Esophagus squamous epithelium (tissue), 4 donors: ENCODE measurements around the gene SHC1.

ENCODE experiments used
- CTCF ChIP-seq, 6 experiments: fragments of 450-650 bp in 4 of 6; fragments of 200-600 bp in 2 of 6; sonication (generic) in 2 of 6; IDR thresholded peaks; one replicate each; pipeline ENCODE4 v1.5.1; 2016 to 2019; ENCODE audit warnings: antibody characterized with exemption in 6 of 6, mild to moderate bottlenecking in 4 of 6, moderate library complexity in 4 of 6
- POLR2A ChIP-seq, 4 donors: fragments of 450-650 bp; IDR thresholded peaks; one replicate each; pipeline ENCODE4 v1.6.1; 2017; ENCODE audit warnings: antibody characterized with exemption in 4 of 4, mild to moderate bottlenecking in 4 of 4, moderate library complexity in 3 of 4

- no peak for TF ChIP-seq CTCF (IDR thresholded peaks at IDR 0.05)
- TF ChIP-seq POLR2A (IDR thresholded peaks at IDR 0.05) = no peak
Observed at GRCh38 chr1:155003227-155003765, 32.7 kb upstream of the SHC1 start.
